OCI-LY1 (cell line): ENCODE measurements around the gene SLC2A4RG.

Experiments used
- H2AFZ ChIP-seq: fragments of 200-600 bp; sonication (generic), shearing (Covaris generic); 2 replicates; pipeline ENCODE4 v1.6.0; 2014; ENCODE audit warnings: antibody characterized with exemption, mild to moderate bottlenecking, low read length
- H3F3A ChIP-seq: fragments of 200-600 bp; sonication (generic), shearing (Covaris generic); 2 replicates; pipeline ENCODE4 v1.6.0; 2014; ENCODE audit warnings: mild to moderate bottlenecking, antibody characterized with exemption, low read length, moderate library complexity; ENCODE audit not compliant: insufficient read depth
- H3K27ac ChIP-seq: fragments of 200-600 bp; sonication (generic); 2 replicates; pipeline ENCODE4 v1.5.1; 2014; ENCODE audit warnings: low read length, mixed run types, mild to moderate bottlenecking, low read depth; ENCODE audit not compliant: poor library complexity, severe bottlenecking
- H3K27me3 ChIP-seq: fragments of 200-600 bp; sonication (generic); 2 replicates; pipeline ENCODE4 v1.6.0; 2014; ENCODE audit warnings: antibody characterized with exemption, mild to moderate bottlenecking, low read length, moderate library complexity; ENCODE audit not compliant: insufficient read depth
- H3K36me3 ChIP-seq: fragments of 200-600 bp; sonication (generic); 2 replicates; pipeline ENCODE4 v1.6.1; 2014; ENCODE audit warnings: mild to moderate bottlenecking, antibody characterized with exemption, low read length, moderate library complexity, mixed read lengths; ENCODE audit not compliant: insufficient read depth
- H3K4me1 ChIP-seq: fragments of 200-600 bp; sonication (generic); 2 replicates; pipeline ENCODE4 v1.5.1; 2014; ENCODE audit warnings: mild to moderate bottlenecking, low read length, moderate library complexity; ENCODE audit not compliant: insufficient read depth, severe bottlenecking
- H3K4me2 ChIP-seq: fragments of 200-600 bp; sonication (generic), shearing (Covaris generic); 2 replicates; pipeline ENCODE4 v1.6.1; 2014; ENCODE audit warnings: low read length
- H3K4me3 ChIP-seq: fragments of 200-600 bp; sonication (generic); 2 replicates; pipeline ENCODE4 v1.5.1; 2014; ENCODE audit warnings: low read length, low read depth, mild to moderate bottlenecking, mixed read lengths; ENCODE audit not compliant: poor library complexity, severe bottlenecking
- H3K79me2 ChIP-seq: fragments of 200-600 bp; shearing (Covaris generic); 2 replicates; pipeline ENCODE4 v1.6.1; 2016; ENCODE audit warnings: mixed run types, low read length, mixed read lengths; ENCODE audit not compliant: insufficient read depth
- H3K9ac ChIP-seq: fragments of 200-600 bp; sonication (generic), shearing (Covaris generic); 2 replicates; pipeline ENCODE4 v1.6.1; 2014; ENCODE audit warnings: mild to moderate bottlenecking, low read length, mixed read lengths
- H3K9me2 ChIP-seq: fragments of 200-600 bp; sonication (generic), shearing (Covaris generic); 2 replicates; pipeline ENCODE4 v1.6.1; 2014; ENCODE audit warnings: low read depth, mild to moderate bottlenecking, low read length, mixed read lengths
- H3K9me3 ChIP-seq: fragments of 200-600 bp; shearing (Covaris generic); 2 replicates; pipeline ENCODE4 v1.6.1; 2014; ENCODE audit warnings: low read length, mixed read lengths
- H4K20me1 ChIP-seq: fragments of 200-600 bp; sonication (generic), shearing (Covaris generic); 2 replicates; pipeline ENCODE4 v1.6.0; 2016; ENCODE audit warnings: mild to moderate bottlenecking, low read length; ENCODE audit not compliant: insufficient read depth
- EZH2 ChIP-seq: fragments of 200-600 bp; sonication (generic), shearing (Covaris generic); IDR thresholded peaks from 2 replicates; pipeline ENCODE4 v1.8.0; 2017; ENCODE audit warnings: borderline replicate concordance, mixed run types, mild to moderate bottlenecking, antibody characterized with exemption, low read length, moderate library complexity, mixed read lengths
- TF ChIP-seq, protein P1 (sequence below): fragments of 200-600 bp; sonication (generic), shearing (Covaris generic); IDR thresholded peaks from 2 replicates; pipeline ENCODE4 v1.5.1; 2017; ENCODE audit warnings: mild to moderate bottlenecking, antibody characterized with exemption, low read length, moderate library complexity, mixed read lengths

SLC2A4RG gene

DNA sequence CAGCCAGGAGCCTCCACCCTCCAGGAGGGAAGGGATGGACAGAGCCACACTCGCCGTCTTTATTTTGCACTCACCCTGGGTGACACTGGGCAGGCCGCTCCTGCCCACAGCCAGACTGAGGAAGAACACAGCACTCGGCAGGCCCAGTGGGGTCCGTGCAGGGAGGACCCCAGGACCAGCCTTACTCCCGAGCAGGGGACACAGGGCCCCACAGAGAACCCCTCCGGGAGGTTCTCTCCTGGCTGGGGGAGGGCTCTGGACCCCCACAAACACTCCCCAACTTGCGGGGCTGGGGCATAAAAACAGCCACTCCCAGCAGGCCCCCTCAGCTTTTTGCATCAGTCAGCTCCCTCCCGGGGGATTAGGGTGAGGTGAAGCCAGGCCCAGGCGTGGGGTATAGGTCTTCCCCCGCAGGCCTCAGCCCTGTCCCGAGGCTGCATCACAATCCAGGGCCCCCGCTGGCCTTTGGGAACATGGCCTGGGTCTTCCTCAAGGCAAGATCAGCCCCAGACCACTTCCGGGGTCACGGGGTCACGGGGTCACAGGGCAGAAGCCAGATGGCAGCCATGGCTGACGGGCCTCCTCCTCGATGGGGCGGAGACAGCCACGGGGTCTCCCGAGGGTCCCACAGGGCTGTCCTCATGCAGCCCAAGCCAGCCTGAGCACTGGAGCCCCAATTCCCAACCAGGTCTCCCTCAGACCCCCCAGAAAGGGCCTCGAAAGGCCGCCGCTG lies 39.9 kb upstream of the SLC2A4RG start:
- H3K4me1 ChIP-seq, result no peaks in the 10 kb centered on the region

DNA sequence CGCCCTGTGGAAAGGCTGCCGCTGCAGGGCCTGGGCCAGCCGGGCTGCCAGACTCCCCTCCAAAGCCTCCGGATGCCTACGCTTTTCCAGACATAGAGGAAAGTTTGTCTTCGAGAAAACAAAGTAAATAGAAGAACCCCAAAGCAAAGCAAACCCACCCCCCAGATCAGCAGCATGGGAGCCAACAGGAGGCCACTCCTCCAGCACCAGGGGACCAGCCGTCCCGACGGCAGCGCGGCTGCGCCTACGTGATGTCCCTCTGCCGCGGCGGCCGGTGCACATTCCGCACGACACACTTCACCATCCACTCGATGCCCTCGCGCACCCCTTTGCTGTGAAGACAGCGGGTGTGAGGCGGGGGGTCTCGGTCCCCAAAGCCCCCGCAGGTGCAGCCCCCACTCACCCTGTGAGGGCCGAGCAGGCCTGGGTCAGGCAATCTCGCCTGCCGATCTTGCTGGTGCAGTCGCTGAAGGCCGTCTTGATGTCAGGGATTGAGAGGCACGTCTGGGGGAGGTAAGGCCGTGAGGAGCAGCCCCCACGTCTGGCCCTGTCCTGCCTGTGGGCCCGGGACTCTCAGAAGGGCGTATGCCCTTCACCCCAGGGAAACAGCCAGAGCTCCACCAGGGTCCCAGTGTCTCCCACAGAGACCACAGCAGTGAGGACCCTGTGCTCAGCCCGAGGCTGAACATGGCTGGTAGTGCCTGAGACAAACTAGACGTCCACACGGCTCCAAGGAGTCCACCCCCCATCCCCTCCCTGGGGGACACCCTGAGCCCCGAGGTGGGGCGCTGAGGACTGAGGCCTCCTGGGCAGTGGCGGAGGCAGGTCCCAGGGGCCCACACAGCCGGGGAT lies 39.2 kb upstream of the SLC2A4RG start:
- Histone ChIP-seq H3K79me2 (no peaks in the 10 kb centered on the region), H3K9me2 (no peaks in the 10 kb centered on the region), H3K36me3 (peaks cover 21% of the 10 kb centered on the region), H3K9ac (no peak overlapping the region), H3F3A (no peaks in the 10 kb centered on the region), H3K9me3 (no peaks in the 10 kb centered on the region), H3K27ac (no peak overlapping the region), H3K4me1 (no peaks in the 10 kb centered on the region), H3K27me3 (no peaks in the 10 kb centered on the region), H4K20me1 (no peaks in the 10 kb centered on the region), H3K4me3 (no peak overlapping the region), H3K4me2 (no peak overlapping the region), H2AFZ (no peak overlapping the region)
- TF ChIP-seq, protein P1, sequence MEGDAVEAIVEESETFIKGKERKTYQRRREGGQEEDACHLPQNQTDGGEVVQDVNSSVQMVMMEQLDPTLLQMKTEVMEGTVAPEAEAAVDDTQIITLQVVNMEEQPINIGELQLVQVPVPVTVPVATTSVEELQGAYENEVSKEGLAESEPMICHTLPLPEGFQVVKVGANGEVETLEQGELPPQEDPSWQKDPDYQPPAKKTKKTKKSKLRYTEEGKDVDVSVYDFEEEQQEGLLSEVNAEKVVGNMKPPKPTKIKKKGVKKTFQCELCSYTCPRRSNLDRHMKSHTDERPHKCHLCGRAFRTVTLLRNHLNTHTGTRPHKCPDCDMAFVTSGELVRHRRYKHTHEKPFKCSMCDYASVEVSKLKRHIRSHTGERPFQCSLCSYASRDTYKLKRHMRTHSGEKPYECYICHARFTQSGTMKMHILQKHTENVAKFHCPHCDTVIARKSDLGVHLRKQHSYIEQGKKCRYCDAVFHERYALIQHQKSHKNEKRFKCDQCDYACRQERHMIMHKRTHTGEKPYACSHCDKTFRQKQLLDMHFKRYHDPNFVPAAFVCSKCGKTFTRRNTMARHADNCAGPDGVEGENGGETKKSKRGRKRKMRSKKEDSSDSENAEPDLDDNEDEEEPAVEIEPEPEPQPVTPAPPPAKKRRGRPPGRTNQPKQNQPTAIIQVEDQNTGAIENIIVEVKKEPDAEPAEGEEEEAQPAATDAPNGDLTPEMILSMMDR, result no peak
- TF ChIP-seq EZH2, result no peak

More for the DNA sequence above, 39.9 kb upstream of the SLC2A4RG start:
- Histone ChIP-seq H3K9me2 (no peaks in the 10 kb centered on the region), H3K79me2 (no peaks in the 10 kb centered on the region), H4K20me1 (no peaks in the 10 kb centered on the region), H3K9me3 (no peaks in the 10 kb centered on the region), H3K36me3 (peaks cover 13% of the 10 kb centered on the region), H3K4me3 (no peak overlapping the region), H3K9ac (no peak overlapping the region), H3F3A (no peaks in the 10 kb centered on the region), H3K27me3 (no peaks in the 10 kb centered on the region), H2AFZ (no peak overlapping the region), H3K4me2 (no peak overlapping the region), H3K27ac (no peak overlapping the region)
- no peak for TF ChIP-seq EZH2
- TF ChIP-seq, protein P1, result no peak

DNA sequence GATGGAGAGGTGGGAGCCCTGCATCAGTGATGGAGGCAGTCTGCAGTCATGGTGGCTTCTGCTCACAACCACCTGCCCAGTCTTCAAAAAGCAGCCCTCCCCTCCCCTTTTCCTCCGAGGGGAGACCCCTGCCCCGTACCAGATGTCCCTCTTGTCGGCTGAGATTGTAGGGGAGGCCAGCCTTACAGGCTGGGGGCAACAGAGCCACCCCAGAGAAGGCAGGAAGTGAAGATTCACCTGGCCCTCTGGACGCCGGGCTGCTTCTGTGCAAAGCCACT lies 38.6 kb upstream of the SLC2A4RG start:
- no peaks in the 10 kb centered on the region for H3K9me3 ChIP-seq
- TF ChIP-seq, protein P1, result no peak
- no peak for TF ChIP-seq EZH2
- no peaks in the 10 kb centered on the region for H4K20me1 ChIP-seq
- no peaks in the 10 kb centered on the region for H3F3A ChIP-seq
- no peak overlapping the region for H3K4me2 ChIP-seq
- no peak overlapping the region for H3K9ac ChIP-seq
- no peak overlapping the region for H3K27ac ChIP-seq
- no peak overlapping the region for H3K4me3 ChIP-seq
- H3K4me1 ChIP-seq, result no peaks in the 10 kb centered on the region
- H3K36me3 ChIP-seq, result peaks cover 26% of the 10 kb centered on the region
- H3K27me3 ChIP-seq, result no peaks in the 10 kb centered on the region
- H3K9me2 ChIP-seq, result no peaks in the 10 kb centered on the region
- no peaks in the 10 kb centered on the region for H3K79me2 ChIP-seq
- no peak overlapping the region for H2AFZ ChIP-seq
